ENCODE results near the gene SELENOS. TPM values are rescaled to one million over a fixed set of nuclear protein-coding genes. Genes with fewer than 3 reads are reported as not detected.

SELENOS gene
- total RNA-seq, 1 donor from 2014 or later: 84.8 TPM

GRCh38 chr15:101324524-101325177 is 47.4 kb upstream of the SELENOS start:
- Mint-ChIP-seq H3K4me3 (ENCODE audit: unreplicated experiment) (no peak overlapping the region), H3K9me3 (ENCODE audit: low read depth) (no peaks in the 10 kb centered on the region), H3K36me3 (ENCODE audit: low read depth) (no peaks in the 10 kb centered on the region), H3K4me1 (ENCODE audit: low read depth) (no peaks in the 10 kb centered on the region), H3K27ac (ENCODE audit: unreplicated experiment) (no peak overlapping the region), H3K27me3 (ENCODE audit: low read depth) (peaks cover 37% of the 10 kb centered on the region)
- TF ChIP-seq CTCF (IDR thresholded peaks at IDR 0.05): no peak
- DNase-seq (ENCODE audit: low spot score): no peak

GRCh38 chr15:101323793-101324523 is 46.7 kb upstream of the SELENOS start:
- no peak for TF ChIP-seq CTCF (IDR thresholded peaks at IDR 0.05)
- Mint-ChIP-seq H3K27me3 (ENCODE audit: low read depth) (peaks cover 39% of the 10 kb centered on the region), H3K4me3 (ENCODE audit: unreplicated experiment) (no peak overlapping the region), H3K27ac (ENCODE audit: unreplicated experiment) (no peak overlapping the region), H3K4me1 (ENCODE audit: low read depth) (no peaks in the 10 kb centered on the region), H3K36me3 (ENCODE audit: low read depth) (no peaks in the 10 kb centered on the region), H3K9me3 (ENCODE audit: low read depth) (no peaks in the 10 kb centered on the region)
- no peak for DNase-seq (ENCODE audit: low spot score)

- H3K9me3 Mint-ChIP-seq (ENCODE audit: low read depth): no peaks in the 10 kb centered on the region
Observed at GRCh38 chr15:101322854-101323477, 45.7 kb upstream of the SELENOS start.

GRCh38 chr15:101322016-101322695 is 44.9 kb upstream of the SELENOS start:
- H3K4me3 Mint-ChIP-seq (ENCODE audit: unreplicated experiment): no peak overlapping the region
- peaks cover 31% of the 10 kb centered on the region for H3K27me3 Mint-ChIP-seq (ENCODE audit: low read depth)
- no peaks in the 10 kb centered on the region for H3K9me3 Mint-ChIP-seq (ENCODE audit: low read depth)

More at GRCh38 chr15:101322854-101323477, 45.7 kb upstream of the SELENOS start:
- H3K4me3 Mint-ChIP-seq (ENCODE audit: unreplicated experiment): no peak overlapping the region
- DNase-seq (ENCODE audit: low spot score): no peak
- no peaks in the 10 kb centered on the region for H3K4me1 Mint-ChIP-seq (ENCODE audit: low read depth)
- H3K27ac Mint-ChIP-seq (ENCODE audit: unreplicated experiment): no peak overlapping the region
- no peak for TF ChIP-seq CTCF (IDR thresholded peaks at IDR 0.05)
- H3K36me3 Mint-ChIP-seq (ENCODE audit: low read depth): no peaks in the 10 kb centered on the region
- peaks cover 35% of the 10 kb centered on the region for H3K27me3 Mint-ChIP-seq (ENCODE audit: low read depth)

More at GRCh38 chr15:101322016-101322695, 44.9 kb upstream of the SELENOS start:
- H3K36me3 Mint-ChIP-seq (ENCODE audit: low read depth): no peaks in the 10 kb centered on the region
- H3K27ac Mint-ChIP-seq (ENCODE audit: unreplicated experiment): no peak overlapping the region
- TF ChIP-seq CTCF (IDR thresholded peaks at IDR 0.05): no peak
- no peaks in the 10 kb centered on the region for H3K4me1 Mint-ChIP-seq (ENCODE audit: low read depth)
- no peak for DNase-seq (ENCODE audit: low spot score)

Measured in chondrocyte (in vitro differentiated cells).